Thoracic aorta (tissue), 2 donors: Measurements from ENCODE around the gene MED27. TPM values are rescaled to one million over a fixed set of nuclear protein-coding genes. Genes with fewer than 3 reads are reported as not detected.

Experiments
- ATAC-seq: fragments of 150-250 bp; one replicate; pipeline ENCODE4 v1.8.0; 2017; ENCODE audit warnings: low read depth; ENCODE audit not compliant: insufficient number of reproducible peaks, low FRiP score
- DNase-seq: peaks from one replicate; pipeline ENCODE4 v3.0.0-alpha.2; 2020; ENCODE audit warnings: low spot score
- H3K27ac ChIP-seq, 2 donors: fragments of 200-600 bp; sonication (generic); 1 replicate in 1 of 2; 2 replicates in 1 of 2; pipeline ENCODE4 v1.5.1; 2016; ENCODE audit warnings: mild to moderate bottlenecking in 2 of 2, moderate library complexity in 2 of 2
- H3K27me3 ChIP-seq: fragments of 200-600 bp; sonication (generic); replicated peaks from 2 replicates; pipeline ENCODE4 v1.6.0; 2016; ENCODE audit warnings: mild to moderate bottlenecking; ENCODE audit not compliant: insufficient read depth
- H3K36me3 ChIP-seq: fragments of 200-600 bp; sonication (generic); one replicate; pipeline ENCODE4 v1.5.1; 2016
- H3K4me1 ChIP-seq, 2 donors: fragments of 200-600 bp; sonication (generic); 1 replicate in 1 of 2; 2 replicates in 1 of 2; pipeline versions ENCODE4 v1.5.1 to v1.6.0; 2016; ENCODE audit warnings: low read depth in 2 of 2, mild to moderate bottlenecking in 1 of 2; ENCODE audit not compliant: control insufficient read depth in 1 of 2
- H3K4me3 ChIP-seq: fragments of 200-600 bp; sonication (generic); 2 replicates; pipeline ENCODE4 v1.5.1; 2016; ENCODE audit warnings: mild to moderate bottlenecking
- H3K9me3 ChIP-seq: fragments of 200-600 bp; sonication (generic); 2 replicates; pipeline ENCODE4 v1.5.1; 2016
- total RNA-seq, 2 donors: library from RNA; depleted of rRNA; stranded (reverse); fragments of >200 nt; gene quantifications; one replicate each; pipeline versions ENCODE4 v1.1.0 to v1.2.3, GENCODE V29; 2016
- TF ChIP-seq, protein P1 (sequence below): fragments of 200-600 bp; sonication (generic); IDR thresholded peaks from one replicate; pipeline ENCODE4 v1.5.1; 2019; ENCODE audit warnings: antibody characterized with exemption

Gene MED27
- total RNA-seq, 2 donors from 2014 or later: 19.3 to 26.5 TPM

DNA sequence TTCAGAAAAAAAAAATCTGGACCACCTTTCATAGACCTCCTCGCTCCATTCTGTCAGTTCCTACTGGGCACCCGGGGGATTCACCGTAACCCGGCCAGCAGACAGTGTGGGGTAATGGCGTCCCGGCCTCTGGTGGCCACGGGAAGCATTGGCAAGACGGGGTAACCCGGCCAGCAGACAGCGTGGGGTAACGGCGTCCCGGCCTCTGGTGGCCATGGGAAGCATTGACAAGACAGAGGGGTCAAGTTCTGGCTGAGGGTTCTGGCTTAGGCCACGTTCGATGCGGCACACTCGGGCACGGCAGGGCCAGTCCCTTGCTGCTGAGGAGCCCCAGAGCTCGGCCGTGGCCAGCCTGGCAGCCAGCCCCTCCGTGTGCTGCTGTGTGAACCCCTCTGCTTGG lies 223.6 kb downstream of the MED27 start:
- no peaks in the 10 kb centered on the region for H3K4me1 ChIP-seq
- H3K27ac ChIP-seq: no peak overlapping the region
- no peak for DNase-seq
- H3K4me3 ChIP-seq: no peak overlapping the region
- TF ChIP-seq, protein P1, sequence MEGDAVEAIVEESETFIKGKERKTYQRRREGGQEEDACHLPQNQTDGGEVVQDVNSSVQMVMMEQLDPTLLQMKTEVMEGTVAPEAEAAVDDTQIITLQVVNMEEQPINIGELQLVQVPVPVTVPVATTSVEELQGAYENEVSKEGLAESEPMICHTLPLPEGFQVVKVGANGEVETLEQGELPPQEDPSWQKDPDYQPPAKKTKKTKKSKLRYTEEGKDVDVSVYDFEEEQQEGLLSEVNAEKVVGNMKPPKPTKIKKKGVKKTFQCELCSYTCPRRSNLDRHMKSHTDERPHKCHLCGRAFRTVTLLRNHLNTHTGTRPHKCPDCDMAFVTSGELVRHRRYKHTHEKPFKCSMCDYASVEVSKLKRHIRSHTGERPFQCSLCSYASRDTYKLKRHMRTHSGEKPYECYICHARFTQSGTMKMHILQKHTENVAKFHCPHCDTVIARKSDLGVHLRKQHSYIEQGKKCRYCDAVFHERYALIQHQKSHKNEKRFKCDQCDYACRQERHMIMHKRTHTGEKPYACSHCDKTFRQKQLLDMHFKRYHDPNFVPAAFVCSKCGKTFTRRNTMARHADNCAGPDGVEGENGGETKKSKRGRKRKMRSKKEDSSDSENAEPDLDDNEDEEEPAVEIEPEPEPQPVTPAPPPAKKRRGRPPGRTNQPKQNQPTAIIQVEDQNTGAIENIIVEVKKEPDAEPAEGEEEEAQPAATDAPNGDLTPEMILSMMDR: no peak
- no peaks in the 10 kb centered on the region for H3K9me3 ChIP-seq
- H3K27me3 ChIP-seq: no peaks in the 10 kb centered on the region
- no peak for ATAC-seq
- peaks cover 14% of the 10 kb centered on the region for H3K36me3 ChIP-seq

DNA sequence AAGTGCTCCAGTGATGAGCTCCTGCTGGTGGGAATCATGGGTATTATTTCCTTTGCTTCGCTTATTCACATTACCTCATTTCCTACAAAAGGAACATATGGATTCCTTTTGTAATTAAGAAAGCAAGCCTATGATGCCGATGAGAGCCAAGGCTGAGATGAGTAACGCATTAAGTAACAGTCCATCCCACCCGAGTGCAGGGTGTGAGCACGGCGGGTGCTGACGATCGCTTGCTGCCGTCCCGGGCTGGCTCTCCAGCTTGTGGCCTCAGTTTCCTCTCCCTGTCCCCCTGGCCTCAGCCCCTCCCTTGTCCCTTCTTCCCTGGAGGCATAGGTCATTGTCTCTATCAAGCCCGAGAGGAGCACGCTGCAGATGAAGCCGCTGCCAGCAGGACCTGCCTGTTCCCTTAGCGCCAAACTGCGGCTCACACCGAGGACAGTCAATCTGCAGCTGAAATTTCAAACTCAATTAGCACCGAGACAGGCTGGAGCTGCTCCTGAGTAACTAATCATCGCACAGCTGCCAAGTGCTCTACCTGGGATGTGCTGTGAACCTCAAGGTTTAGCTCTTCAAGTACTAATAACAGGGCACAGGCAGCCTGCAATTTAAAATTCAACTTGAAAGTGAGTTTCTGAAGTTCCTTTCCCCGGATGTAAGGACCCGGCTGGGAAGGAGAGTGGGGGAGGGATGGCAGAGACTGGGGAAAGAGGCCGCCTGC lies 224.6 kb downstream of the MED27 start:
- Histone ChIP-seq H3K36me3 (peaks cover 8% of the 10 kb centered on the region), H3K9me3 (no peaks in the 10 kb centered on the region), H3K4me1 (no peaks in the 10 kb centered on the region), H3K27me3 (no peaks in the 10 kb centered on the region), H3K4me3 (no peak overlapping the region), H3K27ac (no peak overlapping the region)
- no peak for DNase-seq
- TF ChIP-seq, protein P1: no peak
- no peak for ATAC-seq

DNA sequence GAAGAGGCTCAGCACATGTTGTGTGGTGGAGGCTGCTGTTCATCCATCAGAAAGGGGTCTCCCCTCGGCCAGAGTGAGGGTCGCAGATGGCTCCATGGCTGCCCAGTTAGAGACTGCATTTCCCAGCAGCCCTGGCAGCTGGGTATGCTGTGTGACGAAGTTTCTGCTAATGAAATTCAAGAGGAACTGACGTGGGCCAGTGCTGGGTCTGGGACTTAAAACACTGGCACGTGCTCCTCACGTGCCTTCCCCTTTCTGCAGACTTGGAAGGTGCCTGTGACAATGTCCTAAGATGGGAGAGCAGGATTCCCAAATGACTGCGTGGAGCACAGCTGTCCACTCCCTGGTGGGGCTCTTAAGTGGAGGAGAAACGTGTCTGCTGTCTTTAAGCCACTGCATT lies 225.3 kb downstream of the MED27 start:
- TF ChIP-seq, protein P1: no peak
- Histone ChIP-seq H3K27me3 (no peaks in the 10 kb centered on the region), H3K9me3 (no peaks in the 10 kb centered on the region), H3K27ac (no peak overlapping the region), H3K36me3 (peaks cover under 1% of the 10 kb centered on the region), H3K4me3 (no peak overlapping the region), H3K4me1 (no peaks in the 10 kb centered on the region)
- no peak for DNase-seq
- ATAC-seq: no peak

DNA sequence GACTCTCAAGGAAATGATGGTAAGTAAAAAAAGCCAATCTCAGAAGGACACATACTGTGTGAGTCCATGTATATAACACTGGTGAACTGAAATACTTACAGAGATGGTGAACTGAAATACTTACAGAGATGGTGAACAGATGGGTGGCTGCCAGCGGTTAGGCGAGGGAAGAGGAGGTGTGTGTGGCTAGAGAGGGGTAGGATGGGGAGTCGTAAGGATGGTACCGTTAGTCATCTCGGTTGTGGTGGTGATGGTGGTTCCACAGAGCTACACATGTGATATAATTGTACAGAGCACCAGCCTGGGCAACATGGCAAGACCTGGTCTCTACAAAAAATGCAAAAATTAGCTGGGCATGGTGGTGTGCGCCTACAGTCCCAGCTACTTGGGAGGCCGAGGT lies 226.2 kb downstream of the MED27 start:
- Histone ChIP-seq H3K36me3 (no peaks in the 10 kb centered on the region), H3K27ac (no peak overlapping the region), H3K4me3 (no peak overlapping the region), H3K4me1 (no peaks in the 10 kb centered on the region), H3K27me3 (no peaks in the 10 kb centered on the region), H3K9me3 (no peaks in the 10 kb centered on the region)
- TF ChIP-seq, protein P1: no peak
- ATAC-seq (no peak), DNase-seq (no peak)

DNA sequence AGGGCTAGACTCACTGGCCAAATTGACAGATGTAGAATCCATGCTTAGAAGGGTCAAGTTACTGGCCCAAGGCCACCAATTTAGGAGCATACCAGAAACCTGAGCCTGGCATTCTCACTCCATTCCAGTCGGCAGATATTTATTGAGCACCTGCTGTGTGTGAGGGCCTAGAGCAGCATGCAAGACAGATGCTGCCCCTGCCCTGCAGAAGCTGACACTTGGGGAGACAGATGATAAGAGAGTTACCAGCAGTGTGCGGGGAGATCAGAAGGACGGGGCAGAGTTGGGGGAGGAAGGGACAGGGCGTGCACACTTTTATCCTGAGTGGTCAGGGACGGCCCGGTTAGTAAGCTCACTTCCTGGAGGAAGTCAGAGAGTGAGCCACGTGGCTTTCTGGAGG lies 228.3 kb downstream of the MED27 start:
- Histone ChIP-seq H3K4me3 (no peak overlapping the region), H3K27ac (no peak overlapping the region), H3K9me3 (no peaks in the 10 kb centered on the region), H3K27me3 (no peaks in the 10 kb centered on the region), H3K36me3 (no peaks in the 10 kb centered on the region), H3K4me1 (no peaks in the 10 kb centered on the region)
- TF ChIP-seq, protein P1: no peak
- no peak for DNase-seq
- ATAC-seq: no peak
